Astrocyte of the cerebellum (primary cell): ENCODE results near the gene UGT1A9.

ENCODE experiments used
- DNase-seq: peaks from one replicate; pipeline ENCODE4 v3.0.0-alpha.2; 2011; ENCODE audit warnings: low read depth
- H3K4me3 ChIP-seq: 2 replicates; pipeline ENCODE4 v1.5.1; 2011; ENCODE audit warnings: mild to moderate bottlenecking, low read depth, low read length, moderate library complexity
- CTCF ChIP-seq: IDR thresholded peaks from 2 replicates; pipeline ENCODE4 v1.5.1; 2012; ENCODE audit warnings: low read length, low read depth, moderate library complexity, mild to moderate bottlenecking; ENCODE audit errors: missing control alignments
- in situ Hi-C: cut with HindIII; loops from 2 replicates; pipeline ENCODE4 v1.10.0; 2017; ENCODE audit warnings: low sequenced_read_pairs

UGT1A9 gene

GRCh38 chr2:233676046-233676445 is 4.3 kb downstream of the UGT1A9 start:
- DNase-seq = no peak
- in situ Hi-C loops = no loop called here
- no peak for TF ChIP-seq CTCF
- H3K4me3 ChIP-seq = no peak overlapping the region

DNA sequence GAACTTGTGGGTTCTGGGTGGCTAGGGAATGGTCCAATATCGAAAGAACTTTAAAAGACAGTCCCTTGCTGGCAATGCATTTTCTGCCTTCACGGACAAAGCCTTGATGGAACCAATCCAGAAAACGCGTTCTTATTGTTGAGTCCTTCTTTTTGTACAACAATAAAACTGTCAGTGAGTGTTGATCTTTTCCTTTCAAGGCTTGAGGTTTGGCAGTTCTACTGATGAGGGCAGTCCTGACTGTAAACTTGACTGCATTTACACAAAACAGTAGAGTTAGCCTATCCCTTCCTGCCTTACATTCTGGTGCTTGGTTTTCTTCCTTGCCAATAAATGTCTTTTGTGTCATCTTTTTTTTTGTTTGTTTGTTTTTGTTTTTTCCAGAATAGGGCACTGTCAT is 7.5 kb downstream of the UGT1A9 start:
- no peak for DNase-seq
- in situ Hi-C loops = no loop called here
- no peak overlapping the region for H3K4me3 ChIP-seq
- TF ChIP-seq CTCF = no peak

DNA sequence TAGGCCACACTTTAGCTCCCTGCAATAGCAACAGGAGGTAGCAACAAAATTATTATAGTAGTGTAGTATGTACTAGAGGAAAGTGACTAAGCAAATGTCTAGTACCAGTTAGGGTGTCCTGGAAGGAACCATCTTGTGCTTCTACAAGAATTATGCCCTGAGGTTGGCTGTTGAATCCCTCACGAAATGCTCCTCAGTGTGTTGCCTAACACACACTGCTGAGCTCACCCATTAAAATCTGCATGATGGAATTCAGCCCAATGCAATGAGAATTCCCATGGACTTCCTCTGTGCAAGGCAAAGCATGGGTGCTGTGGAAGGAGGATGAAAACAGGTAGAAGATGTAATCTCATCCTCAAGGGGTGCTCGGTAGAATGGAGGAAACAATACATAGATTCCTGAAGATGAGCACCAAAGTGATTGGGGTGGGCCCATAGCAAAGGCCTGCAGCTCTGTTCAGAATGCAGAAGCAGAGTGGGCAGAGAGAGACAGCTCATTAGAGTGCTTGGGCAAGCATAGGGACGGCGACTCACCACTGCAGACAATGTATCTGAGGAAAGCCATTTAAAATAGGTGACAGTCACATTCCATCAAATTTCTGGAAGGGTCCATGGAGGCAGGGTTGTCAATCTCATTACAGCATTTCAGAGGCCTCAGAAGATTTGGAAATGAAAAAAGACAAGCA is 8.8 kb downstream of the UGT1A9 start:
- no peak overlapping the region for H3K4me3 ChIP-seq
- DNase-seq = no peak
- in situ Hi-C loops = no loop called here
- no peak for TF ChIP-seq CTCF

DNA sequence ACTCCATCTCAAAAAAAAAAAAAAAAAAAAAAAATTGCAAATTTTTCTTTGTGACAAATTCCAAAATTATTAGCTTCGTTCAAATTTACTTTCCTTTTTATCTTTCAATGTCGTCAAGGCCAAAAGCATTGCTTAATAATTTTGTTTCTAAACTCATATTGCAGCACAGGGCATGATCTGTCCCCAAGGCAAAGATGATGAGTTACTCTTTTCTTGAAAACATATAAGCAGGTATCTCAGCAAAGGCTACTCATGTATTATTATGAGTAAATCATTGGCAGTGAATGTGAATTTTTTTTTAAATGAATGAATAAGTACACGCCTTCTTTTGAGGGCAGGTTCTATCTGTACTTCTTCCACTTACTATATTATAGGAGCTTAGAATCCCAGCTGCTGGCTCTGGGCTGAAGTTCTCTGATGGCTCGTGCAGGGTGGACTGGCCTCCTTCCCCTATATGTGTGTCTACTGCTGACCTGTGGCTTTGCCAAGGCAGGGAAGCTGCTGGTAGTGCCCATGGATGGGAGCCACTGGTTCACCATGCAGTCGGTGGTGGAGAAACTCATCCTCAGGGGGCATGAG is 9.9 kb downstream of the UGT1A9 start, which contains the start of gene UGT1A7:
Gene UGT1A7, plus strand, starts transcription at position 381 of the 579 bp plus-strand sequence. Its CDS starts 37 bp downstream, at position 418.
- no peak for DNase-seq
- in situ Hi-C loops = no loop called here
- H3K4me3 ChIP-seq = no peak within 1 kb of the TSS
- TF ChIP-seq CTCF = no peak

DNA sequence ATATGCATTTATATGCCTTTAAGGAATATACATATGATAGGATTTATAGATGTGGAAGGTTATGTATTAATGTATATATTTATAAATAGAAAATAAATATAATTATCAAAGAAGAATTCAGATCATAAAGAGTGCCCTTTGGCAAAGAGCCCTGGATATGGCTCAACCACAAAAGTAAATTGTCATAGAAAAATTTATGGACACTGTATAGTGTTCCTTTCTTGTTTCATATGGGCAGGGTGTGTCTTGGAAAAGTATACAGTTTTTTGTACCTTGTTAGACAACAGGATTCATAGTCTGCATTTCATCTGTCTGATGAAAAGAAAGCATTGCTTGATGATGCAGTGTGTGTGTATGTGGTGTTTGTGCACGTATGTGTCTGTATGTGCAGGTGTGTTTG is 12.9 kb downstream of the UGT1A9 start:
- in situ Hi-C loops = no loop called here
- no peak overlapping the region for H3K4me3 ChIP-seq
- DNase-seq = no peak
- no peak for TF ChIP-seq CTCF

DNA sequence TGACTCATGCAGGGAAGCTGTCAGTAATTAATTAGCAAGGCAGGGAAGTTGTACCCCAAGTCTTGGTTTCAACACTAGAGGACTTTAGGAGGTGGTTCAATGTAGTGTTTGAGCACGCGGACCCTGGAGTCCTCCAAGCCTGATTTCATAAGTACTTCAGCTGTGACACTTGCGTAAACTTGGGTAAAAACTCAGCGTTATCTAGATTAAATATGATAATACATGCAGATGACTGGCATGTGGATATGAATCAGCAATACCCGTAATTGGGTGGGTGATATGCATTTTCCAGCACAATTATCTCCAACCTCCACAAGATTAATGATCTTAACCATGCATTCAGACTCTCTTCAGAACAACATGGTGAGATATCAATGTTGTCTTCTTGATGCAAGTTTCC is 15.2 kb downstream of the UGT1A9 start:
- H3K4me3 ChIP-seq = no peak overlapping the region
- DNase-seq = no peak
- no peak for TF ChIP-seq CTCF
- in situ Hi-C loops = no loop called here

GRCh38 chr2:233688341-233688740 is 16.6 kb downstream of the UGT1A9 start:
- DNase-seq = no peak
- H3K4me3 ChIP-seq = no peak overlapping the region
- no peak for TF ChIP-seq CTCF
- in situ Hi-C loops = no loop called here
